Iris pigment epithelial cell (primary cell): Measurements from ENCODE around the gene CSE1L.
"Not testable (repeated sequence)": the region's sequence is repeated elsewhere in the genome, so short reads cannot be mapped to it uniquely, and the experiment has no call there.

ENCODE experiments used
- DNase-seq: peaks from one replicate; pipeline ENCODE4 v3.0.0-alpha.2; 2011; ENCODE audit warnings: low read depth

The CSE1L gene

GRCh38 chr20:49123982-49124381 lies 77.9 kb downstream of the CSE1L start:
- no peak for DNase-seq

- peak; percentile 70 for DNase-seq
Measured at GRCh38 chr20:49132995-49133478, 86.9 kb downstream of the CSE1L start.

- DNase-seq, result no peak
Measured at GRCh38 chr20:49133571-49133970, 87.5 kb downstream of the CSE1L start.

GRCh38 chr20:49134797-49135196 lies 88.7 kb downstream of the CSE1L start:
- DNase-seq, result not testable (repeated sequence)

- no peak for DNase-seq
Measured at GRCh38 chr20:49136817-49137571, 90.9 kb downstream of the CSE1L start.

- DNase-seq, result no peak
Measured at GRCh38 chr20:49138431-49138830, 92.3 kb downstream of the CSE1L start.

GRCh38 chr20:49140411-49140810 lies 94.3 kb downstream of the CSE1L start:
- DNase-seq, result no peak

GRCh38 chr20:49140834-49141233 lies 94.7 kb downstream of the CSE1L start:
- DNase-seq, result no peak
